WTC11 (cell line): ENCODE data around the gene LDLRAD2.

ENCODE experiments used
- CTCF ChIP-seq: fragments of 200-600 bp; IDR thresholded peaks from 2 replicates; pipeline ENCODE4 v1.8.0; 2022; ENCODE audit warnings: antibody characterized with exemption
- ESRRA ChIP-seq: sonication (generic); formaldehyde crosslinking; IDR thresholded peaks from 2 replicates; pipeline ENCODE4 v1.8.1; 2022; ENCODE audit warnings: mild to moderate bottlenecking, missing genetic modification reagents, borderline replicate concordance
- FOXP4 ChIP-seq: sonication (generic); formaldehyde crosslinking; IDR thresholded peaks from 2 replicates; pipeline ENCODE4 v1.8.0; 2022; ENCODE audit warnings: mild to moderate bottlenecking, missing genetic modification reagents
- JAZF1 ChIP-seq: fragments of 250-450 bp; sonication (Bioruptor Pico); IDR thresholded peaks from 2 replicates; pipeline ENCODE4 v1.9.0; 2021; ENCODE audit warnings: moderate library complexity, mild to moderate bottlenecking, inconsistent platforms
- JUN ChIP-seq: sonication (generic); formaldehyde crosslinking; IDR thresholded peaks from 2 replicates; pipeline ENCODE4 v1.8.0; 2023; ENCODE audit warnings: mild to moderate bottlenecking, missing genetic modification reagents
- USF1 ChIP-seq: sonication (generic); formaldehyde crosslinking; IDR thresholded peaks from 2 replicates; pipeline ENCODE4 v1.8.0; 2022; ENCODE audit warnings: mild to moderate bottlenecking, missing genetic modification reagents
- ZNF138 ChIP-seq: sonication (generic); formaldehyde crosslinking; conservative IDR thresholded peaks from 2 replicates; pipeline ENCODE4 v1.8.1; 2022; ENCODE audit warnings: mild to moderate bottlenecking, moderate library complexity, missing genetic modification reagents
- ZNF423 ChIP-seq: fragments of 250-450 bp; sonication (Bioruptor Pico); IDR thresholded peaks from 2 replicates; pipeline ENCODE4 v2.1.2; 2022; ENCODE audit warnings: mild to moderate bottlenecking, moderate library complexity
- TF ChIP-seq, protein P1 (sequence below): sonication (generic); formaldehyde crosslinking; IDR thresholded peaks from 2 replicates; pipeline ENCODE4 v1.8.1; 2022; ENCODE audit warnings: low read depth, missing genetic modification reagents, borderline replicate concordance
- TF ChIP-seq, protein P2 (sequence below): sonication (generic); formaldehyde crosslinking; IDR thresholded peaks from 2 replicates; pipeline ENCODE4 v1.8.1; 2023; ENCODE audit warnings: mild to moderate bottlenecking, missing genetic modification reagents, borderline replicate concordance
- TF ChIP-seq, protein P3 (sequence below): sonication (generic); formaldehyde crosslinking; conservative IDR thresholded peaks from 2 replicates; pipeline ENCODE4 v1.8.1; 2023; ENCODE audit warnings: mild to moderate bottlenecking, low read depth, missing genetic modification reagents, moderate library complexity

GRCh38 chr1:21822349-21822748 lies 10.3 kb downstream of the LDLRAD2 start:
- TF ChIP-seq, protein P1, sequence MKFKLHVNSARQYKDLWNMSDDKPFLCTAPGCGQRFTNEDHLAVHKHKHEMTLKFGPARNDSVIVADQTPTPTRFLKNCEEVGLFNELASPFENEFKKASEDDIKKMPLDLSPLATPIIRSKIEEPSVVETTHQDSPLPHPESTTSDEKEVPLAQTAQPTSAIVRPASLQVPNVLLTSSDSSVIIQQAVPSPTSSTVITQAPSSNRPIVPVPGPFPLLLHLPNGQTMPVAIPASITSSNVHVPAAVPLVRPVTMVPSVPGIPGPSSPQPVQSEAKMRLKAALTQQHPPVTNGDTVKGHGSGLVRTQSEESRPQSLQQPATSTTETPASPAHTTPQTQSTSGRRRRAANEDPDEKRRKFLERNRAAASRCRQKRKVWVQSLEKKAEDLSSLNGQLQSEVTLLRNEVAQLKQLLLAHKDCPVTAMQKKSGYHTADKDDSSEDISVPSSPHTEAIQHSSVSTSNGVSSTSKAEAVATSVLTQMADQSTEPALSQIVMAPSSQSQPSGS (CRISPR knock-in tag) = no peak
- no peak for TF ChIP-seq JAZF1 (CRISPR knock-in tag)
- TF ChIP-seq FOXP4 (CRISPR knock-in tag) = no peak
- TF ChIP-seq ZNF138 (CRISPR knock-in tag) = no peak
- TF ChIP-seq CTCF = no peak
- TF ChIP-seq, protein P2, sequence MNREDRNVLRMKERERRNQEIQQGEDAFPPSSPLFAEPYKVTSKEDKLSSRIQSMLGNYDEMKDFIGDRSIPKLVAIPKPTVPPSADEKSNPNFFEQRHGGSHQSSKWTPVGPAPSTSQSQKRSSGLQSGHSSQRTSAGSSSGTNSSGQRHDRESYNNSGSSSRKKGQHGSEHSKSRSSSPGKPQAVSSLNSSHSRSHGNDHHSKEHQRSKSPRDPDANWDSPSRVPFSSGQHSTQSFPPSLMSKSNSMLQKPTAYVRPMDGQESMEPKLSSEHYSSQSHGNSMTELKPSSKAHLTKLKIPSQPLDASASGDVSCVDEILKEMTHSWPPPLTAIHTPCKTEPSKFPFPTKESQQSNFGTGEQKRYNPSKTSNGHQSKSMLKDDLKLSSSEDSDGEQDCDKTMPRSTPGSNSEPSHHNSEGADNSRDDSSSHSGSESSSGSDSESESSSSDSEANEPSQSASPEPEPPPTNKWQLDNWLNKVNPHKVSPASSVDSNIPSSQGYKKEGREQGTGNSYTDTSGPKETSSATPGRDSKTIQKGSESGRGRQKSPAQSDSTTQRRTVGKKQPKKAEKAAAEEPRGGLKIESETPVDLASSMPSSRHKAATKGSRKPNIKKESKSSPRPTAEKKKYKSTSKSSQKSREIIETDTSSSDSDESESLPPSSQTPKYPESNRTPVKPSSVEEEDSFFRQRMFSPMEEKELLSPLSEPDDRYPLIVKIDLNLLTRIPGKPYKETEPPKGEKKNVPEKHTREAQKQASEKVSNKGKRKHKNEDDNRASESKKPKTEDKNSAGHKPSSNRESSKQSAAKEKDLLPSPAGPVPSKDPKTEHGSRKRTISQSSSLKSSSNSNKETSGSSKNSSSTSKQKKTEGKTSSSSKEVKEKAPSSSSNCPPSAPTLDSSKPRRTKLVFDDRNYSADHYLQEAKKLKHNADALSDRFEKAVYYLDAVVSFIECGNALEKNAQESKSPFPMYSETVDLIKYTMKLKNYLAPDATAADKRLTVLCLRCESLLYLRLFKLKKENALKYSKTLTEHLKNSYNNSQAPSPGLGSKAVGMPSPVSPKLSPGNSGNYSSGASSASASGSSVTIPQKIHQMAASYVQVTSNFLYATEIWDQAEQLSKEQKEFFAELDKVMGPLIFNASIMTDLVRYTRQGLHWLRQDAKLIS (CRISPR knock-in tag) = no peak
- no peak for TF ChIP-seq USF1
- TF ChIP-seq JUN (CRISPR knock-in tag) = no peak
- no peak for TF ChIP-seq ESRRA (CRISPR knock-in tag)
- TF ChIP-seq, protein P3, sequence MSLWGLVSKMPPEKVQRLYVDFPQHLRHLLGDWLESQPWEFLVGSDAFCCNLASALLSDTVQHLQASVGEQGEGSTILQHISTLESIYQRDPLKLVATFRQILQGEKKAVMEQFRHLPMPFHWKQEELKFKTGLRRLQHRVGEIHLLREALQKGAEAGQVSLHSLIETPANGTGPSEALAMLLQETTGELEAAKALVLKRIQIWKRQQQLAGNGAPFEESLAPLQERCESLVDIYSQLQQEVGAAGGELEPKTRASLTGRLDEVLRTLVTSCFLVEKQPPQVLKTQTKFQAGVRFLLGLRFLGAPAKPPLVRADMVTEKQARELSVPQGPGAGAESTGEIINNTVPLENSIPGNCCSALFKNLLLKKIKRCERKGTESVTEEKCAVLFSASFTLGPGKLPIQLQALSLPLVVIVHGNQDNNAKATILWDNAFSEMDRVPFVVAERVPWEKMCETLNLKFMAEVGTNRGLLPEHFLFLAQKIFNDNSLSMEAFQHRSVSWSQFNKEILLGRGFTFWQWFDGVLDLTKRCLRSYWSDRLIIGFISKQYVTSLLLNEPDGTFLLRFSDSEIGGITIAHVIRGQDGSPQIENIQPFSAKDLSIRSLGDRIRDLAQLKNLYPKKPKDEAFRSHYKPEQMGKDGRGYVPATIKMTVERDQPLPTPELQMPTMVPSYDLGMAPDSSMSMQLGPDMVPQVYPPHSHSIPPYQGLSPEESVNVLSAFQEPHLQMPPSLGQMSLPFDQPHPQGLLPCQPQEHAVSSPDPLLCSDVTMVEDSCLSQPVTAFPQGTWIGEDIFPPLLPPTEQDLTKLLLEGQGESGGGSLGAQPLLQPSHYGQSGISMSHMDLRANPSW (CRISPR knock-in tag) = no peak
- no peak for TF ChIP-seq ZNF423 (CRISPR knock-in tag)
